Activated CD8-positive, alpha-beta memory T cell treated with anti-CD3 and anti-CD28 coated beads, Interleukin-2, amount 10 ng/mL, durations not matched to agents 7 days and 5 days (primary cell): ENCODE data around the gene OPA3. TPM values are rescaled to one million over a fixed set of nuclear protein-coding genes. Genes with fewer than 3 reads are reported as not detected.

ENCODE experiments used
- ATAC-seq: fragments of 150-1000 bp; cut with Tn5 transposase; one replicate; pipeline ENCODE4 v1.10.0; 2021; ENCODE audit warnings: moderate library complexity
- CTCF ChIA-PET: fragments of 350-600 bp; sonication (Branson Sonifier 250); formaldehyde crosslinking; loops from one replicate; lab custom pipeline; 2021; ENCODE audit warnings: antibody characterized with exemption; lab: Charles Lee
- DNase-seq: peaks from one replicate; pipeline ENCODE4 v3.0.0-alpha.2; 2020
- H3K27ac Mint-ChIP-seq: one replicate; pipeline ENCODE4 v1.8.0; 2021; ENCODE audit warnings: mild to moderate bottlenecking, mixed read lengths
- H3K27me3 Mint-ChIP-seq: one replicate; pipeline ENCODE4 v1.8.0; 2021; ENCODE audit warnings: mixed read lengths
- H3K36me3 Mint-ChIP-seq: one replicate; pipeline ENCODE4 v1.8.0; 2021; ENCODE audit warnings: mild to moderate bottlenecking, mixed read lengths
- H3K4me1 Mint-ChIP-seq: one replicate; pipeline ENCODE4 v1.8.0; 2021; ENCODE audit warnings: mixed read lengths
- H3K4me3 Mint-ChIP-seq: one replicate; pipeline ENCODE4 v1.8.0; 2021; ENCODE audit warnings: mild to moderate bottlenecking, moderate library complexity, mixed read lengths
- H3K9me3 Mint-ChIP-seq: one replicate; pipeline ENCODE4 v1.8.0; 2022; ENCODE audit warnings: low read depth, mixed read lengths
- total RNA-seq, 2 experiments: library from RNA; stranded (reverse); gene quantifications; one replicate each; pipeline ENCODE4 v1.2.3, GENCODE V29; 2021

Gene OPA3
- total RNA-seq, 2 experiments from 2014 or later, result 13.4 to 16.7 TPM

GRCh38 chr19:45574526-45574925 lies 10.1 kb downstream of the OPA3 start:
- Mint-ChIP-seq H3K4me3 (no peak overlapping the region), H3K4me1 (peaks cover 15% of the 10 kb centered on the region), H3K36me3 (no peaks in the 10 kb centered on the region), H3K9me3 (no peaks in the 10 kb centered on the region), H3K27me3 (no peaks in the 10 kb centered on the region), H3K27ac (no peak overlapping the region)
- CTCF ChIA-PET, result interaction anchor here (1.4 to 2.0 kb wide), 2 partner anchors 67 to 135 kb away, joined by 4 to 6 read pairs; no protein-coding TSS in a partner anchor
- DNase-seq, result no peak
- ATAC-seq, result no peak

GRCh38 chr19:45571457-45572220 lies 13.0 kb downstream of the OPA3 start:
- H3K9me3 Mint-ChIP-seq, result no peaks in the 10 kb centered on the region
- H3K36me3 Mint-ChIP-seq, result no peaks in the 10 kb centered on the region
- no peak overlapping the region for H3K27ac Mint-ChIP-seq
- no peaks in the 10 kb centered on the region for H3K27me3 Mint-ChIP-seq
- ATAC-seq (no peak), DNase-seq (no peak)
- no peaks in the 10 kb centered on the region for H3K4me1 Mint-ChIP-seq
- CTCF ChIA-PET, result interaction anchor here (0.9 to 1.6 kb wide), 5 partner anchors 13 to 132 kb away, joined by 3 to 9 read pairs (median 4); no protein-coding TSS in a partner anchor
- no peak overlapping the region for H3K4me3 Mint-ChIP-seq

- Mint-ChIP-seq H3K27ac (no peak overlapping the region), H3K27me3 (no peaks in the 10 kb centered on the region), H3K4me3 (no peak overlapping the region), H3K36me3 (no peaks in the 10 kb centered on the region), H3K4me1 (no peaks in the 10 kb centered on the region), H3K9me3 (no peaks in the 10 kb centered on the region)
- ATAC-seq (peak; percentile 65), DNase-seq (peak; percentile 75)
- CTCF ChIA-PET, result interaction anchor here (0.8 to 2.9 kb wide), 5 partner anchors 10 to 130 kb away, joined by 3 to 13 read pairs (median 4); no protein-coding TSS in a partner anchor
These were observed 14.8 kb downstream of the OPA3 start for GRCh38 chr19:45569619-45570421.

- Mint-ChIP-seq H3K36me3 (no peaks in the 10 kb centered on the region), H3K27ac (no peak overlapping the region), H3K27me3 (no peaks in the 10 kb centered on the region), H3K4me1 (peaks cover 3% of the 10 kb centered on the region), H3K9me3 (no peaks in the 10 kb centered on the region), H3K4me3 (no peak overlapping the region)
- CTCF ChIA-PET, result interaction anchor here (0.9 to 2.9 kb wide), 4 partner anchors 11 to 74 kb away, joined by 3 to 13 read pairs (median 6); no protein-coding TSS in a partner anchor
- DNase-seq, result no peak
- ATAC-seq, result no peak
These were observed 15.9 kb downstream of the OPA3 start for GRCh38 chr19:45568732-45569131.

- H3K4me3 Mint-ChIP-seq, result no peak overlapping the region
- H3K27ac Mint-ChIP-seq, result no peak overlapping the region
- no peak for ATAC-seq
These were observed 17.0 kb downstream of the OPA3 start for GRCh38 chr19:45567609-45568008.

GRCh38 chr19:45564131-45564780 lies 20.3 kb downstream of the OPA3 start:
- ATAC-seq (no peak), DNase-seq (no peak)
- Mint-ChIP-seq H3K9me3 (no peaks in the 10 kb centered on the region), H3K4me3 (no peak overlapping the region), H3K27me3 (no peaks in the 10 kb centered on the region), H3K4me1 (peaks cover 12% of the 10 kb centered on the region), H3K36me3 (peaks cover 3% of the 10 kb centered on the region), H3K27ac (no peak overlapping the region)
- CTCF ChIA-PET, result no interaction called here

More at GRCh38 chr19:45567609-45568008, 17.0 kb downstream of the OPA3 start:
- H3K27me3 Mint-ChIP-seq, result no peaks in the 10 kb centered on the region
- peaks cover 10% of the 10 kb centered on the region for H3K4me1 Mint-ChIP-seq
- no peak for DNase-seq
- H3K36me3 Mint-ChIP-seq, result no peaks in the 10 kb centered on the region
- no peaks in the 10 kb centered on the region for H3K9me3 Mint-ChIP-seq
- CTCF ChIA-PET, result interaction anchor here (1.3 to 2.9 kb wide), 3 partner anchors 9 to 75 kb away, joined by 4 to 13 read pairs (median 9); no protein-coding TSS in a partner anchor

GRCh38 chr19:45560686-45561085 lies 23.9 kb downstream of the OPA3 start:
- DNase-seq (no peak), ATAC-seq (no peak)
- Mint-ChIP-seq H3K27me3 (no peaks in the 10 kb centered on the region), H3K36me3 (peaks cover 3% of the 10 kb centered on the region), H3K4me3 (no peak overlapping the region), H3K4me1 (peaks cover 18% of the 10 kb centered on the region), H3K27ac (no peak overlapping the region), H3K9me3 (no peaks in the 10 kb centered on the region)
- CTCF ChIA-PET, result interaction anchor here (0.7 to 1.1 kb wide), 5 partner anchors 53 to 134 kb away, joined by 3 read pairs; partner anchors contain the start of gene VASP

GRCh38 chr19:45560038-45560437 lies 24.6 kb downstream of the OPA3 start:
- Mint-ChIP-seq H3K27me3 (no peaks in the 10 kb centered on the region), H3K4me3 (no peak overlapping the region), H3K36me3 (peaks cover 3% of the 10 kb centered on the region), H3K4me1 (peaks cover 18% of the 10 kb centered on the region), H3K27ac (no peak overlapping the region), H3K9me3 (no peaks in the 10 kb centered on the region)
- no peak for DNase-seq
- CTCF ChIA-PET, result interaction anchor here (0.8 to 3.3 kb wide), 4 partner anchors 52 to 134 kb away, joined by 3 to 17 read pairs (median 3); partner anchors contain the start of gene VASP
- ATAC-seq, result no peak

GRCh38 chr19:45558399-45558878 lies 26.2 kb downstream of the OPA3 start:
- peaks cover 3% of the 10 kb centered on the region for H3K36me3 Mint-ChIP-seq
- no peaks in the 10 kb centered on the region for H3K9me3 Mint-ChIP-seq
- DNase-seq (peak; percentile 81), ATAC-seq (peak; percentile 97)
- CTCF ChIA-PET, result interaction anchor here (0.5 to 3.3 kb wide), 47 partner anchors 9 to 224 kb away, joined by 3 to 22 read pairs (median 5); partner anchors contain the start of genes DMPK, EML2, ERCC2 and QPCTL
- no peak overlapping the region for H3K4me3 Mint-ChIP-seq
- H3K4me1 Mint-ChIP-seq, result peaks cover 15% of the 10 kb centered on the region
- no peak overlapping the region for H3K27ac Mint-ChIP-seq
- no peaks in the 10 kb centered on the region for H3K27me3 Mint-ChIP-seq

GRCh38 chr19:45556835-45557234 lies 27.8 kb downstream of the OPA3 start:
- ATAC-seq, result no peak
- CTCF ChIA-PET, result interaction anchor here (1.1 to 3.3 kb wide), 6 partner anchors 9 to 71 kb away, joined by 4 to 21 read pairs (median 7); no protein-coding TSS in a partner anchor
- DNase-seq, result no peak
- Mint-ChIP-seq H3K27me3 (no peaks in the 10 kb centered on the region), H3K9me3 (no peaks in the 10 kb centered on the region), H3K27ac (no peak overlapping the region), H3K4me1 (peaks cover 8% of the 10 kb centered on the region), H3K4me3 (no peak overlapping the region), H3K36me3 (peaks cover 6% of the 10 kb centered on the region)

- H3K27ac Mint-ChIP-seq, result no peak overlapping the region
- CTCF ChIA-PET, result interaction anchor here (0.8 to 1.2 kb wide), 2 partner anchors 30 to 69 kb away, joined by 3 to 4 read pairs; no protein-coding TSS in a partner anchor
- H3K4me3 Mint-ChIP-seq, result no peak overlapping the region
- peaks cover 5% of the 10 kb centered on the region for H3K4me1 Mint-ChIP-seq
- H3K27me3 Mint-ChIP-seq, result no peaks in the 10 kb centered on the region
- H3K9me3 Mint-ChIP-seq, result no peaks in the 10 kb centered on the region
- peaks cover 5% of the 10 kb centered on the region for H3K36me3 Mint-ChIP-seq
- ATAC-seq (no peak), DNase-seq (no peak)
These were observed 30.1 kb downstream of the OPA3 start for GRCh38 chr19:45554481-45554880.

- Mint-ChIP-seq H3K4me1 (peaks cover 3% of the 10 kb centered on the region), H3K9me3 (no peaks in the 10 kb centered on the region), H3K36me3 (peaks cover 5% of the 10 kb centered on the region), H3K27ac (no peak overlapping the region), H3K27me3 (no peaks in the 10 kb centered on the region), H3K4me3 (no peak overlapping the region)
- DNase-seq (no peak), ATAC-seq (no peak)
- CTCF ChIA-PET, result interaction anchor here (1.5 kb wide), 1 partner anchor 12 kb away, joined by 3 read pairs; no protein-coding TSS in a partner anchor
These were observed 31.1 kb downstream of the OPA3 start for GRCh38 chr19:45553464-45553863.
